Ishikawa (cell line): Measurements from ENCODE around the gene SUPT20H.

Source experiments
- CEBPB ChIP-seq: IDR thresholded peaks from 2 replicates; pipeline ENCODE4 v1.6.1; 2012
- CREB1 ChIP-seq: IDR thresholded peaks from 2 replicates; pipeline ENCODE4 v1.6.1; 2012; ENCODE audit warnings: low read depth
- EGR1 ChIP-seq: IDR thresholded peaks from 2 replicates; pipeline ENCODE4 v1.6.1; 2012
- EP300 ChIP-seq: IDR thresholded peaks from 2 replicates; pipeline ENCODE4 v1.6.1; 2012; ENCODE audit warnings: borderline replicate concordance
- FOXM1 ChIP-seq: IDR thresholded peaks from 2 replicates; pipeline ENCODE4 v1.6.1; 2012; ENCODE audit warnings: low read depth, borderline replicate concordance
- MAX ChIP-seq: IDR thresholded peaks from 2 replicates; pipeline ENCODE4 v1.6.1; 2012
- NFIC ChIP-seq: IDR thresholded peaks from 2 replicates; pipeline ENCODE4 v1.6.1; 2012
- RAD21 ChIP-seq: IDR thresholded peaks from 2 replicates; pipeline ENCODE4 v1.6.1; 2012; ENCODE audit warnings: low read depth
- REST ChIP-seq: IDR thresholded peaks from 2 replicates; pipeline ENCODE4 v1.6.1; 2012; ENCODE audit warnings: low read depth, mild to moderate bottlenecking
- TAF1 ChIP-seq: IDR thresholded peaks from 2 replicates; pipeline ENCODE4 v1.6.1; 2012; ENCODE audit warnings: low read depth, mild to moderate bottlenecking
- TCF12 ChIP-seq: IDR thresholded peaks from 2 replicates; pipeline ENCODE4 v1.6.1; 2012; ENCODE audit warnings: low read depth
- TEAD4 ChIP-seq: IDR thresholded peaks from 2 replicates; pipeline ENCODE4 v1.6.1; 2012
- USF1 ChIP-seq: IDR thresholded peaks from 2 replicates; pipeline ENCODE4 v1.6.1; 2012
- YY1 ChIP-seq: IDR thresholded peaks from 2 replicates; pipeline ENCODE4 v1.6.1; 2012; ENCODE audit warnings: low read depth
- ZBTB7A ChIP-seq: IDR thresholded peaks from 2 replicates; pipeline ENCODE4 v1.6.1; 2012; ENCODE audit warnings: low read depth

Gene SUPT20H

DNA sequence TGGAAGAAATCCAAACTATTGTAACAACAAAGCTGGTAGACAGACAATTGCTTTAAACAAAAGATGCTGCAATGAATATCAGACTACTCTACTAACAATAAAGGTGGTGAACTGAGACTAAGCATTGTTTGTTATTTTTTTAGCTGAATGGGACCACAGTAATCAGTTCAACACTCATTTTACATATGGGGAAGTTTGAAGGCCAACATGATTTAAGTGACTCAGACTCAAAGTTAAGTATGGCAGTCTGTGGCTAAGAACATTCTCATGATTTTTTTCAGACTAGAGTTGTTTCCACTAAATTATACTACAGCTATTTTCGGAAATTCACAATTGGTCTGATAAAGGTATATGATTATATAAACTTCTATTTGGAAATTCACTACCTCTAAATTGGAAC lies 48.5 kb downstream of the SUPT20H start:
- no peak for TF ChIP-seq FOXM1
- no peak for TF ChIP-seq TCF12
- no peak for TF ChIP-seq EGR1
- no peak for TF ChIP-seq TAF1
- TF ChIP-seq NFIC, result no peak
- no peak for TF ChIP-seq USF1
- no peak for TF ChIP-seq RAD21
- no peak for TF ChIP-seq CREB1
- no peak for TF ChIP-seq CEBPB
- no peak for TF ChIP-seq YY1
- TF ChIP-seq EP300, result no peak
- no peak for TF ChIP-seq REST
- no peak for TF ChIP-seq MAX
- TF ChIP-seq TEAD4, result no peak
- TF ChIP-seq ZBTB7A, result no peak

DNA sequence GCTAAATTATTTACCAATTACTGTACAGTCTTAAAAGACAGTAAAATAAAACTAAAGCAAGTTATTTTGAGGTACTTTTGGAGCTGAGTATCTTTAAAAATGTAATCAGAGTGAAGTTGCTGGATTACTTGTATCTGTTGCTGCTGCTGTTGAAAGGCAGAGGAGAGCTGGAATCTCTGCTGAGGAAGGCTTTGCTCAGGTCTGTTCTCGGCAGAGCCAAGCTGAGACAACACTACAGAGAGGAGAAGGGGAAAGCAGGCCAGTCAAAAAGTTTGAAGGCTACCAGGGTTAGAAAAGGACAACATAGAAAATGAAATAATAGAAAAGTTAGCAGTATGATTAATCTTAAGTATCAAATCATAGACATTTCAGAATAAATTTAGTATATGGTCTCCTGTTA lies 49.1 kb downstream of the SUPT20H start:
- TF ChIP-seq USF1, result no peak
- TF ChIP-seq EGR1, result no peak
- TF ChIP-seq YY1, result no peak
- TF ChIP-seq REST, result no peak
- TF ChIP-seq MAX, result no peak
- TF ChIP-seq FOXM1, result no peak
- no peak for TF ChIP-seq EP300
- no peak for TF ChIP-seq ZBTB7A
- no peak for TF ChIP-seq CREB1
- no peak for TF ChIP-seq TCF12
- TF ChIP-seq CEBPB, result no peak
- TF ChIP-seq RAD21, result no peak
- TF ChIP-seq NFIC, result no peak
- TF ChIP-seq TAF1, result no peak
- TF ChIP-seq TEAD4, result no peak

DNA sequence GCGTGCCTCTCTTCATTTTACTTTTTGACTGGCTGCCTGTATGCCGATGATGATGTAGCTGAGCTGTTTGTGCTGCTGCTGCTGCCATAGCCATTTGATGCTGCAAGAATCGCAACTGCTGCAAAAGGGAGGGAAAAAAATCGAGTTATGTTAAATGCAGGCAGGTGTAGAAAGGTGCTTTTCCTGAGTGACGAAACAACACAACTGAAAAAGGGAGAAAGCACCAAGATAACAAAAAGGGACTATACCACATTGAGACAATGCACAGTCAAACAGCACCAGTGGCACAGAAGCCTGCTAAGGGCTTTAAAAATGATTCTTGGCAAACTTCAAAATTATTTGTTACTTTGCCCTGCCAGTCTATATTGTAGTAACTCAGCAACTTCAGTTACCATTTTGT lies 49.8 kb downstream of the SUPT20H start:
- TF ChIP-seq TAF1, result no peak
- TF ChIP-seq YY1, result no peak
- no peak for TF ChIP-seq REST
- no peak for TF ChIP-seq MAX
- TF ChIP-seq FOXM1, result no peak
- no peak for TF ChIP-seq EP300

GRCh38 chr13:37001921-37002250 lies 57.6 kb downstream of the SUPT20H start:
- no peak for TF ChIP-seq USF1
- no peak for TF ChIP-seq EGR1
- no peak for TF ChIP-seq CREB1
- no peak for TF ChIP-seq NFIC
- no peak for TF ChIP-seq YY1
- no peak for TF ChIP-seq ZBTB7A
- TF ChIP-seq REST, result no peak
- TF ChIP-seq EP300, result no peak
- TF ChIP-seq TAF1, result no peak
- no peak for TF ChIP-seq FOXM1
- no peak for TF ChIP-seq CEBPB
- no peak for TF ChIP-seq MAX
- no peak for TF ChIP-seq TCF12
- TF ChIP-seq RAD21, result no peak
- TF ChIP-seq TEAD4, result no peak
